Caco-2 (cell line): ENCODE results near the gene HINT1. TPM values are rescaled to one million over a fixed set of nuclear protein-coding genes. Genes with fewer than 3 reads are reported as not detected.

Experiments used
- BruUV-seq: library from RNA; stranded (reverse); fragments of 400-500 nt; replicated peaks from 2 replicates; lab custom pipeline; 2021; lab: Mats Ljungman, UMichigan
- CTCF ChIA-PET: fragments of 300-600 bp; sonication (Branson Sonifier 250); formaldehyde crosslinking; loops from one replicate; lab custom pipeline; 2022; ENCODE audit warnings: antibody characterized with exemption; lab: Charles Lee
- POLR2A ChIA-PET: fragments of 300-600 bp; sonication (Branson Sonifier 250); formaldehyde crosslinking; loops from one replicate; lab custom pipeline; 2022; ENCODE audit warnings: antibody characterized with exemption; lab: Charles Lee
- DNase-seq, 2 experiments: peaks; one replicate each; pipeline versions ENCODE4 v3.0.0 to v3.0.0-alpha.2; 2020 to 2022
- H3K27me3 ChIP-seq: replicated peaks from 2 replicates; pipeline ENCODE4 v1.6.0; 2011; ENCODE audit warnings: low read length; ENCODE audit not compliant: control insufficient read depth, insufficient read depth
- H3K36me3 ChIP-seq: 2 replicates; pipeline ENCODE4 v1.5.1; 2011; ENCODE audit warnings: low read length; ENCODE audit not compliant: control insufficient read depth, insufficient read depth
- H3K4me1 ChIP-seq: fragments of 250-450 bp; sonication (Bioruptor Pico); 2 replicates; pipeline ENCODE4 v1.5.1; 2020; ENCODE audit warnings: mild to moderate bottlenecking
- H3K4me3 ChIP-seq: 2 replicates; pipeline ENCODE4 v1.5.1; 2011; ENCODE audit warnings: low read depth, mild to moderate bottlenecking, control low read depth, low read length
- H3K9me3 ChIP-seq: fragments of 250-450 bp; sonication (Bioruptor Pico); 2 replicates; pipeline ENCODE4 v1.5.1; 2020; ENCODE audit warnings: mild to moderate bottlenecking, moderate library complexity
- H3K27ac Mint-ChIP-seq: one replicate; pipeline ENCODE4 v1.8.0; 2022; ENCODE audit warnings: mixed read lengths; ENCODE audit not compliant: unreplicated experiment
- H3K27me3 Mint-ChIP-seq: one replicate; pipeline ENCODE4 v1.8.0; 2022; ENCODE audit warnings: mixed read lengths; ENCODE audit not compliant: insufficient read depth, unreplicated experiment
- H3K36me3 Mint-ChIP-seq: one replicate; pipeline ENCODE4 v1.8.0; 2022; ENCODE audit warnings: mild to moderate bottlenecking, mixed read lengths; ENCODE audit not compliant: insufficient read depth, unreplicated experiment
- H3K4me1 Mint-ChIP-seq: one replicate; pipeline ENCODE4 v1.8.0; 2022; ENCODE audit warnings: low read depth, mixed read lengths; ENCODE audit not compliant: unreplicated experiment
- H3K4me3 Mint-ChIP-seq: one replicate; pipeline ENCODE4 v1.8.0; 2022; ENCODE audit warnings: mild to moderate bottlenecking, moderate library complexity, mixed read lengths; ENCODE audit not compliant: unreplicated experiment
- H3K9me3 Mint-ChIP-seq: one replicate; pipeline ENCODE4 v1.8.0; 2022; ENCODE audit warnings: mixed read lengths; ENCODE audit not compliant: unreplicated experiment
- intact Hi-C: fragments of 100-400 bp; cut with micrococcal nuclease; formaldehyde crosslinking; loops from one replicate; pipeline ENCODE4 v1.10.0; 2022; ENCODE audit not compliant: unreplicated experiment
- total RNA-seq: library from RNA; stranded (reverse); gene quantifications from 2 replicates; pipeline ENCODE4 v1.2.3, GENCODE V29; 2022
- TF ChIP-seq, protein P1 (sequence below), 2 experiments: fragments of 200-600 bp in 1 of 2; IDR thresholded peaks; 1 replicate in 1 of 2; 2 replicates in 1 of 2; pipeline versions ENCODE4 v1.5.1 to v1.8.0; 2011 to 2022; ENCODE audit warnings: antibody characterized with exemption in 1 of 2, control low read depth in 1 of 2, inconsistent platforms in 1 of 2, low read depth in 1 of 2, low read length in 1 of 2, mild to moderate bottlenecking in 1 of 2, moderate library complexity in 1 of 2; ENCODE audit not compliant: insufficient read depth in 1 of 2, severe bottlenecking in 1 of 2, unreplicated experiment in 1 of 2

Gene HINT1
- total RNA-seq, 1 experiment from 2014 or later, result 228 TPM

DNA sequence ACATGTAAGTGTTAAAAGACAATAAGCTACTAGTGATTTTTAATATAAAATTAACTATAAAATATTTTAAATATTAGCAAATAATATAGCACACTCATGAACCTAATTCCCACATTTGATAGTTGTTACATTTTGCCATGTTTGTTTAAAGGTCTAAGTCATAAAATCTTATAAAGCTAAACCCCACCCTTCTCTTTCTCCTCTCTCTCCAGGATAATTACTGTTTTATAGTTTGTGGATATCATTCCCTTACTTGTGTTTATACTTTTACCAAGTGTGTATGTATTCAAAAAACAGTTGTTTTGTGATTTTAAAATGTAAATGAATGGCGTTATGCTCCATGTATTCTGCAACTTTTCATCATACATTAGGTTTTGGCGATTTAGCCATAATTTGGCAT, 39.9 kb upstream of the HINT1 start:
- no peak overlapping the region for H3K27ac Mint-ChIP-seq

DNA sequence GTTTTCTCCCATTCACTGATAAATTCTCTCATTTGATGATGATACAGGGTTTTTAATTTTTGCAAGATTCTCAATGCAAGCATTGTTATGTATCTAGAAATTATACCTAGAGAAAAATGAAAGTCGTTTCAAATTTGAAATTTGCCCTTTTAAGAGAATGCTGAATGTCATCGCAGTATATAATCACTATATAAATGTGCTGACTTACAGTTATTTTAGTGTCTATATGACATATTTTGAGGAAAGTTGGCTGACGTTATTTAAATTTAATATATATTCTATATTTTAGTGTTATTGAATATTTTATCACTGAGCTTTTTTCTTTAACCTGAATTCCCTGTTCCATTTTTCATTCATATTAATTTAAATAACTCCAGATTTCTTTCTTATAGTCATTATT, 35.5 kb upstream of the HINT1 start:
- Histone ChIP-seq H3K36me3 (no peaks in the 10 kb centered on the region; the same call in 1 of the 2 replicates), H3K27me3 (no peaks in the 10 kb centered on the region), H3K4me1 (no peaks in the 10 kb centered on the region), H3K9me3 (no peaks in the 10 kb centered on the region), H3K4me3 (no peak overlapping the region)
- no peak overlapping the region for H3K4me3 Mint-ChIP-seq
- CTCF ChIA-PET, result no interaction called here
- no TSS peak for BruUV-seq
- TF ChIP-seq, protein P1, sequence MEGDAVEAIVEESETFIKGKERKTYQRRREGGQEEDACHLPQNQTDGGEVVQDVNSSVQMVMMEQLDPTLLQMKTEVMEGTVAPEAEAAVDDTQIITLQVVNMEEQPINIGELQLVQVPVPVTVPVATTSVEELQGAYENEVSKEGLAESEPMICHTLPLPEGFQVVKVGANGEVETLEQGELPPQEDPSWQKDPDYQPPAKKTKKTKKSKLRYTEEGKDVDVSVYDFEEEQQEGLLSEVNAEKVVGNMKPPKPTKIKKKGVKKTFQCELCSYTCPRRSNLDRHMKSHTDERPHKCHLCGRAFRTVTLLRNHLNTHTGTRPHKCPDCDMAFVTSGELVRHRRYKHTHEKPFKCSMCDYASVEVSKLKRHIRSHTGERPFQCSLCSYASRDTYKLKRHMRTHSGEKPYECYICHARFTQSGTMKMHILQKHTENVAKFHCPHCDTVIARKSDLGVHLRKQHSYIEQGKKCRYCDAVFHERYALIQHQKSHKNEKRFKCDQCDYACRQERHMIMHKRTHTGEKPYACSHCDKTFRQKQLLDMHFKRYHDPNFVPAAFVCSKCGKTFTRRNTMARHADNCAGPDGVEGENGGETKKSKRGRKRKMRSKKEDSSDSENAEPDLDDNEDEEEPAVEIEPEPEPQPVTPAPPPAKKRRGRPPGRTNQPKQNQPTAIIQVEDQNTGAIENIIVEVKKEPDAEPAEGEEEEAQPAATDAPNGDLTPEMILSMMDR (IDR thresholded peaks at IDR 0.05; ENCODE audit: insufficient read depth in 1 of 2, low read depth in 1 of 2, low read length in 1 of 2, severe bottlenecking in 1 of 2, unreplicated experiment in 1 of 2), result no peak
- intact Hi-C loops, result no loop called here
- H3K36me3 Mint-ChIP-seq, result no peaks in the 10 kb centered on the region
- no peaks in the 10 kb centered on the region for H3K4me1 Mint-ChIP-seq
- DNase-seq, result no peak
- H3K27me3 Mint-ChIP-seq, result no peaks in the 10 kb centered on the region
- no peak overlapping the region for H3K27ac Mint-ChIP-seq
- no peaks in the 10 kb centered on the region for H3K9me3 Mint-ChIP-seq
- POLR2A ChIA-PET, result no interaction called here

More for the DNA sequence above, 39.9 kb upstream of the HINT1 start:
- Mint-ChIP-seq H3K4me3 (no peak overlapping the region), H3K9me3 (no peaks in the 10 kb centered on the region), H3K36me3 (no peaks in the 10 kb centered on the region), H3K4me1 (no peaks in the 10 kb centered on the region), H3K27me3 (no peaks in the 10 kb centered on the region)
- Histone ChIP-seq H3K27me3 (no peaks in the 10 kb centered on the region), H3K4me3 (no peak overlapping the region), H3K9me3 (no peaks in the 10 kb centered on the region), H3K36me3 (no peaks in the 10 kb centered on the region), H3K4me1 (no peaks in the 10 kb centered on the region)
- TF ChIP-seq, protein P1 (IDR thresholded peaks at IDR 0.05; ENCODE audit: insufficient read depth in 1 of 2, low read depth in 1 of 2, low read length in 1 of 2, severe bottlenecking in 1 of 2, unreplicated experiment in 1 of 2), result no peak
- ChIA-PET CTCF (interaction anchor here (0.6 kb wide), 1 partner anchor 84 kb away, joined by 3 read pairs; no protein-coding TSS in a partner anchor), POLR2A (no interaction called here)
- intact Hi-C loops, result no loop called here
- DNase-seq, result no peak
- BruUV-seq, result no TSS peak

DNA sequence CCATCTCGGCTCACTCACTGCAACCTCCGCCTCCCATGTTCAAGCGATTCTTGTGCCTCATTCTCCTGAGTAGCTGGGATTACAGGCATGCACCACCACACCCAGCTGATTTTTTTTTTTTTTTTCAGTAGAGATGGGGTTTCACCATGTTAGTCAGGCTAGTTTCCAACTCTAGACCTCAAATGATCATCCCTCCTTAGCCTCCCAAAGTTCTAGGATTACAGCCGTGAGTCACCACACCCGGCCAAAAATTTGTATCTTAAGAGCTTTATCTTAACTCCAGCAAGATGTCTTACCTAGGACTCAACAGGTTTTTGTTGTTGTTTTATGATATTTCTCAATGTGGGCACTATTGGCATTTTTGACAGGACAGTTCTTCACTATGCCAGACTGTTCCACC, 33.6 kb upstream of the HINT1 start:
- Histone ChIP-seq H3K4me3 (no peak overlapping the region), H3K27me3 (no peaks in the 10 kb centered on the region), H3K4me1 (no peaks in the 10 kb centered on the region), H3K36me3 (no peaks in the 10 kb centered on the region; the same call in 1 of the 2 replicates), H3K9me3 (no peaks in the 10 kb centered on the region)
- Mint-ChIP-seq H3K27me3 (no peaks in the 10 kb centered on the region), H3K4me3 (no peak overlapping the region), H3K4me1 (no peaks in the 10 kb centered on the region), H3K36me3 (no peaks in the 10 kb centered on the region), H3K9me3 (no peaks in the 10 kb centered on the region), H3K27ac (no peak overlapping the region)
- intact Hi-C loops, result no loop called here
- CTCF ChIA-PET, result no interaction called here
- TF ChIP-seq, protein P1 (IDR thresholded peaks at IDR 0.05; ENCODE audit: insufficient read depth in 1 of 2, low read depth in 1 of 2, low read length in 1 of 2, severe bottlenecking in 1 of 2, unreplicated experiment in 1 of 2), result no peak
- POLR2A ChIA-PET, result no interaction called here
- no TSS peak for BruUV-seq
- DNase-seq, result no peak
